ENCODE results near the gene KLHL34. TPM values are rescaled to one million over a fixed set of nuclear protein-coding genes. Genes with fewer than 3 reads are reported as not detected.

The KLHL34 gene
- total and polyA plus RNA-seq, 3 donors from 2014 or later = 0.16 to 0.47 (median 0.31) TPM

DNA sequence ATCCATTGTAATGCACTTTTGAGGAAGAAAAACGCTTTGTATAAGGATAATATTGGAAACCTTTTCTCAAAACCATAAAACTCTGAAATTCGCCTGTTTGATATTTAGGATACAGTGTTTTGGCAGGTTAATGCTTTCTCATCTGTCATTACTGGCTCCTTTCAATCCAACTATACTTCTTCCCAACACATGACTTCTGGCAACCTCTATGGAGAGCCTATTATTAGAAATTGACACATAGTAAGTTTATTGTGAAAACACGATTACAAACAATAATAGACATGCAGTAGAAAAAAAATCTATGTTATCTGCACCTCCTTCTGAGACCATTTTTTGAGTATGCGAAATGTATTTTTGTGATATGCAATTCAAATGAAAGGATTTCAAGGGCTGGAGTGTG lies 4.6 kb upstream of the KLHL34 start:
- Histone ChIP-seq H3K4me3 (no peak overlapping the region), H3K27me3 (no peaks in the 10 kb centered on the region), H3K36me3 (ENCODE audit: low read depth, missing control alignments) (no peaks in the 10 kb centered on the region), H3K9me3 (no peaks in the 10 kb centered on the region), H3K27ac (no peak overlapping the region), H3K4me1 (no peaks in the 10 kb centered on the region)
- WGBS, 2 donors = 86 to 90% methylated on average over 4 of the region's 4 CpGs
- DNase-seq = no peak
- intact Hi-C loops (cut with DNase I; ENCODE audit: low total_unique reads) = no loop called here
- TF ChIP-seq, protein P1, sequence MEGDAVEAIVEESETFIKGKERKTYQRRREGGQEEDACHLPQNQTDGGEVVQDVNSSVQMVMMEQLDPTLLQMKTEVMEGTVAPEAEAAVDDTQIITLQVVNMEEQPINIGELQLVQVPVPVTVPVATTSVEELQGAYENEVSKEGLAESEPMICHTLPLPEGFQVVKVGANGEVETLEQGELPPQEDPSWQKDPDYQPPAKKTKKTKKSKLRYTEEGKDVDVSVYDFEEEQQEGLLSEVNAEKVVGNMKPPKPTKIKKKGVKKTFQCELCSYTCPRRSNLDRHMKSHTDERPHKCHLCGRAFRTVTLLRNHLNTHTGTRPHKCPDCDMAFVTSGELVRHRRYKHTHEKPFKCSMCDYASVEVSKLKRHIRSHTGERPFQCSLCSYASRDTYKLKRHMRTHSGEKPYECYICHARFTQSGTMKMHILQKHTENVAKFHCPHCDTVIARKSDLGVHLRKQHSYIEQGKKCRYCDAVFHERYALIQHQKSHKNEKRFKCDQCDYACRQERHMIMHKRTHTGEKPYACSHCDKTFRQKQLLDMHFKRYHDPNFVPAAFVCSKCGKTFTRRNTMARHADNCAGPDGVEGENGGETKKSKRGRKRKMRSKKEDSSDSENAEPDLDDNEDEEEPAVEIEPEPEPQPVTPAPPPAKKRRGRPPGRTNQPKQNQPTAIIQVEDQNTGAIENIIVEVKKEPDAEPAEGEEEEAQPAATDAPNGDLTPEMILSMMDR (IDR thresholded peaks at IDR 0.05) = no peak
- no peak for TF ChIP-seq POLR2A (IDR thresholded peaks at IDR 0.05)

DNA sequence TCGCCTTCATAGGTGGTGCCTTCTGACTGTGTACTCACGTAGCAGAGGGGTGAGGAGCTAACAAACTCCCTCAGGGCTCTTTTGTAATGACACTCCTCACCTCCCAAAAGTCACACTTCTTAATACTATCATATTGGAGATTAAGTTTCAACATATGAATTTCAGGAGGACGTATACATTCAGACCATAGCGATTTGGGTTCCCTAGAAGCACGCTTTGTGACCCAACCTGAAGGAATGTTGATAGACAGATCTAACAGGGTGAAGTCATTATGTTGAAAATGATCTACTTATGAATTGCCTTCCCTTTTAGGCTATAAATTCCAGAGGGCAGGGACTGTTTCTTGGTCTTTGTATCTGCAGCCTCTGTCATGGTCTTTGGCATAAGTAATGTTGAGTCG lies 3.2 kb upstream of the KLHL34 start:
- no peaks in the 10 kb centered on the region for H3K27me3 ChIP-seq
- no peaks in the 10 kb centered on the region for H3K4me1 ChIP-seq
- DNase-seq = no peak
- H3K4me3 ChIP-seq = no peak overlapping the region
- no peaks in the 10 kb centered on the region for H3K9me3 ChIP-seq
- H3K36me3 ChIP-seq (ENCODE audit: low read depth, missing control alignments) = no peaks in the 10 kb centered on the region
- intact Hi-C loops (cut with DNase I; ENCODE audit: low total_unique reads) = no loop called here
- WGBS, 2 donors = 72 to 84% methylated on average over 6 of the region's 6 CpGs
- TF ChIP-seq POLR2A (IDR thresholded peaks at IDR 0.05) = no peak
- TF ChIP-seq, protein P1 (IDR thresholded peaks at IDR 0.05) = no peak
- no peak overlapping the region for H3K27ac ChIP-seq

DNA sequence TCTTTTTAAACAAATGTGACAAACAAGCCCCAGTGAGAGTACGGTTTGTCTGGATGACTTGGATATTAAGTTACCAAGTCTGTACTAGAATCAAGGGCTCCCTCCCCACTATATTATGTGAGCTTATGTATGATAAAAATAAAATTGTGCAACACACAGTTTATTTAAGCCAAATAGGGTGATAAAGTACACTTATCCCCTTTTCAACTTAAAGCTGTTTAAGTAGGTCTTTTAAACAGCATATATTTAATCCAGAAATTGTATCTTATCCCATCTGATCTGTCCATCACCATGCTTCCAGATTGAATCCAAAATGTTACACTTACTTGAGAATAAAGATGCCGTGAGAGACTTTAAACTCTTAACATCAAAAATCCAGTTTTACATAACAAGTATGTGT lies 2.0 kb upstream of the KLHL34 start:
- no peaks in the 10 kb centered on the region for H3K27me3 ChIP-seq
- H3K4me3 ChIP-seq = no peak overlapping the region
- H3K4me1 ChIP-seq = no peaks in the 10 kb centered on the region
- TF ChIP-seq POLR2A (IDR thresholded peaks at IDR 0.05) = no peak
- TF ChIP-seq, protein P1 (IDR thresholded peaks at IDR 0.05) = no peak
- no peaks in the 10 kb centered on the region for H3K9me3 ChIP-seq
- H3K27ac ChIP-seq = no peak overlapping the region
- no peaks in the 10 kb centered on the region for H3K36me3 ChIP-seq (ENCODE audit: low read depth, missing control alignments)
- DNase-seq = no peak
- WGBS, 2 donors = 53 to 67% methylated on average over 2 of the region's 2 CpGs
- intact Hi-C loops (cut with DNase I; ENCODE audit: low total_unique reads) = no loop called here

DNA sequence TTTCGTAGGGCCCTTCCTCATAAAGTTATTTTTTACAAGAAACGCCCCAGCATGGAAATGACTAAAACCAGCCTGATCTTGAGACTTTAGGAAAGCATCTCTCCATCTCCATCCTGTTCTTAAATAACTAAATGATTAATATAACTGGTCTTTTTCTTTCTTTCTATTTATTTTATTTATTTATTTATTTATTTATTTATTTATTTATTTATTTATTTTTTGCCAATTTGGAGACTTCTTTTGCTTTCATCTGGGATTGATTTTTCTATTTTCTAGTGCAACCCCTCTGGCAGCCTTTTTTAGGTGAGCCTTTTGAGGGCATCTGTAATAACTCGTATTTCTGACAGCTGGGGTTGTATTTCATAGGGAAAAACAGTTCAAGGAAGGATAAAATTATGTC lies 1.2 kb upstream of the KLHL34 start:
- Histone ChIP-seq H3K27me3 (no peaks in the 10 kb centered on the region), H3K9me3 (no peaks in the 10 kb centered on the region), H3K27ac (no peak overlapping the region), H3K4me1 (no peaks in the 10 kb centered on the region), H3K4me3 (no peak overlapping the region), H3K36me3 (ENCODE audit: low read depth, missing control alignments) (no peaks in the 10 kb centered on the region)
- WGBS, 2 donors = 69 to 73% methylated on average over 2 to 3 of the region's 3 CpGs
- no peak for TF ChIP-seq POLR2A (IDR thresholded peaks at IDR 0.05)
- TF ChIP-seq, protein P1 (IDR thresholded peaks at IDR 0.05) = no peak
- intact Hi-C loops (cut with DNase I; ENCODE audit: low total_unique reads) = no loop called here
- no peak for DNase-seq

DNA sequence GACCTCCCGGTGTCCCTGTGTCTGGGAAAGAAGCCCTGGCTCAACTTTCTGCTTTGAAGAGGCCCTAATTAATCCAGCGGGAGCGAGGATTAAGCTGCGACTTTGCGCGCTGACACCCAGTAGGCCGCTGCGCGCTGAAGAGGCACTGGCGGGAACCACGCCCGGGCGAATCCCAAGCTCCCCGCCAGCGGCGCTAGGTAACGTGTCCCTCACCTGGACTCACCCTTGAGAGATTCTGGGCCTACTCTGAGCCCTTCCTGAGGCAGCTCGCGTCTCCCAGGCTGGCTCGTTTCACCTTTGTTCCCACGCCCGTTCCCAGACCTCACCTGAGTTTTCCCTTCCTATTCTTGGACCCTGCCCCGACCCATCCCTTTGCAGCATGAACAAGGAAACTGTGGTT lies 616 bp upstream of the KLHL34 start:
- Histone ChIP-seq H3K27ac (no peak overlapping the region), H3K9me3 (no peaks in the 10 kb centered on the region), H3K4me1 (no peaks in the 10 kb centered on the region), H3K27me3 (no peaks in the 10 kb centered on the region), H3K36me3 (ENCODE audit: low read depth, missing control alignments) (no peaks in the 10 kb centered on the region), H3K4me3 (peak overlapping the region in 1 of 2 donors; percentile 38)
- 20% methylated on average over 22 of the region's 23 CpGs; no CpG with 5 or more reads in 1 of the 2 donors for WGBS, 2 donors
- DNase-seq = no peak
- intact Hi-C loops (cut with DNase I; ENCODE audit: low total_unique reads) = no loop called here
- no peak for TF ChIP-seq POLR2A (IDR thresholded peaks at IDR 0.05)
- TF ChIP-seq, protein P1 (IDR thresholded peaks at IDR 0.05) = no peak

All from testis (tissue), 3 donors.